Fibroblast of mammary gland (primary cell): ENCODE data around the gene WIPI1.

ENCODE experiments used
- DNase-seq: peaks from one replicate; pipeline ENCODE4 v3.0.0-alpha.2; 2010; ENCODE audit warnings: low read depth
- H3K4me3 ChIP-seq: 2 replicates; pipeline ENCODE4 v1.5.1; 2011; ENCODE audit warnings: low read depth, mild to moderate bottlenecking, low read length, moderate library complexity; ENCODE audit not compliant: control insufficient read depth
- TF ChIP-seq, protein P1 (sequence below): conservative IDR thresholded peaks from 2 replicates; pipeline ENCODE4 v1.5.1; 2011; ENCODE audit warnings: low read depth, low read length, inconsistent platforms; ENCODE audit not compliant: control insufficient read depth, insufficient read depth

Gene WIPI1

GRCh38 chr17:68450391-68450790 lies 6.9 kb downstream of the WIPI1 start:
- TF ChIP-seq, protein P1, sequence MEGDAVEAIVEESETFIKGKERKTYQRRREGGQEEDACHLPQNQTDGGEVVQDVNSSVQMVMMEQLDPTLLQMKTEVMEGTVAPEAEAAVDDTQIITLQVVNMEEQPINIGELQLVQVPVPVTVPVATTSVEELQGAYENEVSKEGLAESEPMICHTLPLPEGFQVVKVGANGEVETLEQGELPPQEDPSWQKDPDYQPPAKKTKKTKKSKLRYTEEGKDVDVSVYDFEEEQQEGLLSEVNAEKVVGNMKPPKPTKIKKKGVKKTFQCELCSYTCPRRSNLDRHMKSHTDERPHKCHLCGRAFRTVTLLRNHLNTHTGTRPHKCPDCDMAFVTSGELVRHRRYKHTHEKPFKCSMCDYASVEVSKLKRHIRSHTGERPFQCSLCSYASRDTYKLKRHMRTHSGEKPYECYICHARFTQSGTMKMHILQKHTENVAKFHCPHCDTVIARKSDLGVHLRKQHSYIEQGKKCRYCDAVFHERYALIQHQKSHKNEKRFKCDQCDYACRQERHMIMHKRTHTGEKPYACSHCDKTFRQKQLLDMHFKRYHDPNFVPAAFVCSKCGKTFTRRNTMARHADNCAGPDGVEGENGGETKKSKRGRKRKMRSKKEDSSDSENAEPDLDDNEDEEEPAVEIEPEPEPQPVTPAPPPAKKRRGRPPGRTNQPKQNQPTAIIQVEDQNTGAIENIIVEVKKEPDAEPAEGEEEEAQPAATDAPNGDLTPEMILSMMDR: no peak
- DNase-seq: no peak
- H3K4me3 ChIP-seq: no peak overlapping the region

GRCh38 chr17:68449021-68449739 lies 8.1 kb downstream of the WIPI1 start:
- TF ChIP-seq, protein P1: no peak
- H3K4me3 ChIP-seq: no peak overlapping the region
- no peak for DNase-seq

- H3K4me3 ChIP-seq: no peak overlapping the region
- DNase-seq: no peak
- TF ChIP-seq, protein P1: no peak
These were observed 10.7 kb downstream of the WIPI1 start for GRCh38 chr17:68446626-68447041.

DNA sequence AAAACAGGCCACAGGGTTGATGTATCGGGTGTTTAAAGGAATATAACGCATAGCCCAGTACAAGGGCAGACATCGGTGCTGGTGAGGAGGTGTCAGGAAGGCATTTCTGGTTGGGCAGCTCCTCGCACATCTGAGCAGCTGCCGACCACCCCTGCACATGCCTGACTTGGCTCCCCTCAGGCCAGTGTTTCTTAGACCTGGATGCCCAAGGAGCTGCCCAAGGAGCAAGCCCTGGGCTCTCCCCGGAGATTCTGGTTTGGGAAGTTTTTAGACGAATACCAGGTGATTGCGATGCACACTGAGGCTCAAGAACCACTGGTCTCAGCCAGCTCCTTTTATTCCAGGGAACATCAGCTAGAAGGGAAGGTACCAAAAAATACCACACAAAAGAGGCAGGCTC lies 11.6 kb downstream of the WIPI1 start:
- TF ChIP-seq, protein P1: no peak
- DNase-seq: no peak
- H3K4me3 ChIP-seq: no peak overlapping the region

GRCh38 chr17:68443972-68444464 lies 13.3 kb downstream of the WIPI1 start:
- TF ChIP-seq, protein P1: no peak
- DNase-seq: peak; percentile 52
- H3K4me3 ChIP-seq: no peak overlapping the region

- TF ChIP-seq, protein P1: no peak
- DNase-seq: no peak
- no peak overlapping the region for H3K4me3 ChIP-seq
These were observed 16.1 kb downstream of the WIPI1 start for GRCh38 chr17:68441070-68441770.

GRCh38 chr17:68440526-68440925 lies 16.8 kb downstream of the WIPI1 start:
- TF ChIP-seq, protein P1: no peak
- DNase-seq: no peak
- no peak overlapping the region for H3K4me3 ChIP-seq
